DMS53 (cell line): ENCODE data around the gene PPIL6.

Source experiments
- DNase-seq: peaks from one replicate; lab custom pipeline; 2025; lab: John Stamatoyannopoulos, UW

Gene PPIL6

GRCh38 chr6:109362102-109362884 is 78.1 kb downstream of the PPIL6 start:
- no peak for DNase-seq

- DNase-seq, result no peak
Measured at GRCh38 chr6:109360791-109361190, 79.6 kb downstream of the PPIL6 start.

- DNase-seq, result no peak
Measured at GRCh38 chr6:109360281-109360680, 80.1 kb downstream of the PPIL6 start.

- no peak for DNase-seq
Measured at GRCh38 chr6:109359248-109359647, 81.2 kb downstream of the PPIL6 start.

GRCh38 chr6:109358204-109358603 is 82.2 kb downstream of the PPIL6 start:
- DNase-seq, result no peak

- no peak for DNase-seq
Measured at GRCh38 chr6:109356237-109356636, 84.2 kb downstream of the PPIL6 start.

- no peak for DNase-seq
Measured at GRCh38 chr6:109351231-109352130, 88.9 kb downstream of the PPIL6 start.

- DNase-seq, result peak; percentile 87
Measured at GRCh38 chr6:109349419-109349987, 90.9 kb downstream of the PPIL6 start.

GRCh38 chr6:109348226-109348625 is 92.2 kb downstream of the PPIL6 start:
- DNase-seq, result no peak

GRCh38 chr6:109347779-109348178 is 92.6 kb downstream of the PPIL6 start:
- DNase-seq, result no peak

- no peak for DNase-seq
Measured at GRCh38 chr6:109345986-109346385, 94.4 kb downstream of the PPIL6 start.

- DNase-seq, result peak; percentile 41
Measured at GRCh38 chr6:109344226-109344625, 96.2 kb downstream of the PPIL6 start.

GRCh38 chr6:109343518-109343917 is 96.9 kb downstream of the PPIL6 start:
- DNase-seq, result no peak

GRCh38 chr6:109342911-109343310 is 97.5 kb downstream of the PPIL6 start:
- DNase-seq, result no peak

GRCh38 chr6:109342506-109342905 is 97.9 kb downstream of the PPIL6 start:
- DNase-seq, result no peak

- DNase-seq, result no peak
Measured at GRCh38 chr6:109340811-109341210, 99.6 kb downstream of the PPIL6 start.
